ENCODE measurements around the gene RABGAP1L. TPM values are rescaled to one million over a fixed set of nuclear protein-coding genes. Genes with fewer than 3 reads are reported as not detected.

The RABGAP1L gene
- total and polyA plus RNA-seq, 2 of the 4 experiments (the other 2 are of a cell fraction) = 7.9 to 26.7 TPM

GRCh38 chr1:174466607-174467006 lies 307.3 kb downstream of the RABGAP1L start:
- H3K4ac ChIP-seq (ENCODE audit: low read depth, low read length) = no peak overlapping the region
- H3K9me3 ChIP-seq (ENCODE audit: control insufficient read depth, insufficient read depth, low read length) = no peaks in the 10 kb centered on the region
- CTCF ChIA-PET = no interaction called here
- no peak overlapping the region for H3K4me3 ChIP-seq (ENCODE audit: insufficient read depth, low read depth, low read length)
- TF ChIP-seq MXI1 (IDR thresholded peaks at IDR 0.05; ENCODE audit: borderline replicate concordance, low read depth, low read length) = no peak
- TF ChIP-seq MAFK (IDR thresholded peaks at IDR 0.05; ENCODE audit: low read depth, low read length) = no peak
- TF ChIP-seq CHD1 (IDR thresholded peaks at IDR 0.05; ENCODE audit: low read depth, low read length) = no peak
- no peak for TF ChIP-seq SMC3 (IDR thresholded peaks at IDR 0.05; ENCODE audit: low read depth, low read length)
- TF ChIP-seq RCOR1 (IDR thresholded peaks at IDR 0.05; ENCODE audit: insufficient replicate concordance, low read length) = no peak
- no peak for TF ChIP-seq RFX5 (IDR thresholded peaks at IDR 0.05; ENCODE audit: low read depth, low read length)
- no peak for TF ChIP-seq USF2 (IDR thresholded peaks at IDR 0.05; ENCODE audit: low read depth, low read length)
- no peak for TF ChIP-seq BHLHE40 (IDR thresholded peaks at IDR 0.05; ENCODE audit: low read depth, low read length)
- TF ChIP-seq FOS (IDR thresholded peaks at IDR 0.05; ENCODE audit: low read depth, low read length) = no peak
- TF ChIP-seq NFE2L2 (IDR thresholded peaks at IDR 0.05; ENCODE audit: low read depth, low read length) = no peak
- TF ChIP-seq CEBPB (IDR thresholded peaks at IDR 0.05; ENCODE audit: low read depth, low read length) = no peak
- TF ChIP-seq RAD21 (IDR thresholded peaks at IDR 0.05; ENCODE audit: low read length) = no peak
- no peak for TF ChIP-seq MAZ (IDR thresholded peaks at IDR 0.05; ENCODE audit: borderline replicate concordance, low read depth, low read length)
- H2BK5ac ChIP-seq (ENCODE audit: low read depth, low read length, poor library complexity, severe bottlenecking) = no peak overlapping the region
- dilution Hi-C loops (cut with HindIII; ENCODE audit: low sequenced_read_pairs, unreplicated experiment) (no loop called here), in situ Hi-C loops (cut with MboI; ENCODE audit: low sequenced_read_pairs) (no loop called here), intact Hi-C loops (cut with micrococcal nuclease) (no loop called here)
- no peak overlapping the region for H2BK20ac ChIP-seq (ENCODE audit: low read depth, low read length)
- H3K9me1 ChIP-seq (ENCODE audit: insufficient read depth, low read length) = 0 out of 2 replicates have a peak, but pooled peaks cover 2% of the 10 kb centered on the region
- BruUV-seq (replicated peaks) = no TSS peak
- POLR2A ChIA-PET (ENCODE audit: unreplicated experiment) = no interaction called here
- no peaks in the 10 kb centered on the region for H3K36me3 ChIP-seq (ENCODE audit: control insufficient read depth, insufficient read depth, low read length)
- ATAC-seq (ENCODE audit: low read depth) (no peak), DNase-seq (no peak)
- no peak overlapping the region for H3K18ac ChIP-seq (ENCODE audit: low read depth, low read length)
- H2BK15ac ChIP-seq (ENCODE audit: low read depth, low read length) = no peak overlapping the region
- H3K79me1 ChIP-seq (ENCODE audit: low read depth in 1 of 2, low read length in 2 of 2) = no peaks in the 10 kb centered on the region; a peak in 1 of 4 replicates
- no peak overlapping the region for H4K91ac ChIP-seq (ENCODE audit: insufficient read depth, low read depth, low read length)
- H2AK5ac ChIP-seq (ENCODE audit: low read depth, low read length) = no peak overlapping the region
- H3K27me3 ChIP-seq (ENCODE audit: control insufficient read depth, insufficient read depth, low read length) = no peaks in the 10 kb centered on the region
- no peak overlapping the region for H2AFZ ChIP-seq (replicated peaks; ENCODE audit: low read length, poor library complexity)
- H4K5ac ChIP-seq (ENCODE audit: low read depth, low read length) = no peak overlapping the region
- no peak overlapping the region for H2AK9ac ChIP-seq (replicated peaks; ENCODE audit: low read depth, low read length, poor library complexity)
- H4K20me1 ChIP-seq (ENCODE audit: insufficient read depth, low read length) = no peaks in the 10 kb centered on the region
- H3K14ac ChIP-seq (replicated peaks; ENCODE audit: low read depth, low read length) = no peak overlapping the region
- H4K8ac ChIP-seq (ENCODE audit: low read depth in 2 of 2, low read length in 2 of 2) = no peak overlapping the region
- no peak overlapping the region for H3K23ac ChIP-seq (ENCODE audit: low read depth, low read length)
- H3K9ac ChIP-seq (ENCODE audit: low read depth, low read length) = no peak overlapping the region
- no peak overlapping the region for H2BK120ac ChIP-seq (ENCODE audit: low read depth, low read length)
- no peak overlapping the region for H3K56ac ChIP-seq (ENCODE audit: extremely low read depth, insufficient read depth, low read length)
- H3K27ac ChIP-seq (ENCODE audit: insufficient read depth, low read length) = no peak overlapping the region
- no peaks in the 10 kb centered on the region for H3K4me1 ChIP-seq (ENCODE audit: control insufficient read depth, insufficient read depth, low read length)
- WGBS, 2 experiments (ENCODE audit: extremely low coverage in 2 of 2, insufficient read length in 1 of 2) = no CpG with 5 or more reads among the region's 8 CpGs
- no peak overlapping the region for H3K4me2 ChIP-seq (ENCODE audit: low read depth, low read length)
